ENCODE measurements around the gene CDK11B.

DNA sequence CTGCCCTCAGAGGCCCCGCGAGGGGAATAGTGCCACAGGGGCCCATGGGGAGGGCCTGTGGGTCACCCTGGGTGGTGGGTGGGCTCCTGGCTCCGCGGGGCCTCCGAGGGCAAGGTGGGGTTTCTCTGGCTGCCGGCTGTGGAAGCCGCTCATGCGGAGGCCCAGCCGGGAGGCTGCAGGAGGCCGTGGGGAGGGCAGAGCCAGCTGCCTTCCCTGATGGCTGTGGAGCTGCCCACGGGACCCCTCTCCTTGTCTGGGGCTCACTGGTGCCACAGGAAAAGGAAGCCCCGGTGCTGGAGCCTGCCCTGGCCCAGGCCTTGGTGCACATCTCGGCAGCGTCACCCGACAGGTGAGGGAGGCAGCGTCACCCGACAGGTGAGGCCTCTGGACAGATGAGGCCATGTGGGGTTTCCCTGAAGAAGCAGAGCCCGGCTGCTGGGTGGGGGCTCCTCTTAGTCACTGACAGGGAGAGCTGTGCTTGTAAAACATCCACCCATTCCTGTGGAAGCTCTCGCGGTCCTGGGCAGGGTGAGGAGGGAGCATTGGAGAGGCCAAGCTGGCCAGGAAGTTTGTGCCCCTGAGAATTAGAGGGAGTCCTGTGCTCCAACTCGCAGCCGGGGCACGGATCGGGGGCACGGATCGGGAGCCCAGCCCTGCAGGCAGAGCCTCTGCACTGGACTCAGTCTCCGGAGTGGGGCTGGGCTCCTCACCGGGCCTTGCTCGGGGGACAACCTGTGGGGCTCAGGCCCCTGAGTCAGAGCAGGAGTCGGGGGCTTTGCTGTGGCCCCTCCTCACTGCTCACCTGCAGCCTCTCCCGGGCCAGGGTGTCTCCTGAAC lies 37.4 kb downstream of the CDK11B start:
- TF ChIP-seq GATA2 (IDR thresholded peaks at IDR 0.05; ENCODE audit: low read depth, low read length): no peak
- TF ChIP-seq GATA3 (IDR thresholded peaks at IDR 0.05; ENCODE audit: low read depth, low read length): no peak
